ENCODE measurements around the gene INF2.

- TF ChIP-seq, protein P1, sequence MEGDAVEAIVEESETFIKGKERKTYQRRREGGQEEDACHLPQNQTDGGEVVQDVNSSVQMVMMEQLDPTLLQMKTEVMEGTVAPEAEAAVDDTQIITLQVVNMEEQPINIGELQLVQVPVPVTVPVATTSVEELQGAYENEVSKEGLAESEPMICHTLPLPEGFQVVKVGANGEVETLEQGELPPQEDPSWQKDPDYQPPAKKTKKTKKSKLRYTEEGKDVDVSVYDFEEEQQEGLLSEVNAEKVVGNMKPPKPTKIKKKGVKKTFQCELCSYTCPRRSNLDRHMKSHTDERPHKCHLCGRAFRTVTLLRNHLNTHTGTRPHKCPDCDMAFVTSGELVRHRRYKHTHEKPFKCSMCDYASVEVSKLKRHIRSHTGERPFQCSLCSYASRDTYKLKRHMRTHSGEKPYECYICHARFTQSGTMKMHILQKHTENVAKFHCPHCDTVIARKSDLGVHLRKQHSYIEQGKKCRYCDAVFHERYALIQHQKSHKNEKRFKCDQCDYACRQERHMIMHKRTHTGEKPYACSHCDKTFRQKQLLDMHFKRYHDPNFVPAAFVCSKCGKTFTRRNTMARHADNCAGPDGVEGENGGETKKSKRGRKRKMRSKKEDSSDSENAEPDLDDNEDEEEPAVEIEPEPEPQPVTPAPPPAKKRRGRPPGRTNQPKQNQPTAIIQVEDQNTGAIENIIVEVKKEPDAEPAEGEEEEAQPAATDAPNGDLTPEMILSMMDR (IDR thresholded peaks at IDR 0.05) = no peak
- TF ChIP-seq POLR2AphosphoS5 (IDR thresholded peaks at IDR 0.05) = no peak
- no peak for TF ChIP-seq POLR2A (IDR thresholded peaks at IDR 0.05)
Observed at GRCh38 chr14:104673481-104673880, 15.9 kb upstream of the INF2 start.

Measured in prostate gland (tissue), 2 donors.